ENCODE results near the gene RGCC.

- no peak for TF ChIP-seq CTCF (IDR thresholded peaks at IDR 0.05)
- TF ChIP-seq EP300 (IDR thresholded peaks at IDR 0.05): no peak
Observed at GRCh38 chr13:41456768-41457588, at the start of gene RGCC.
